Endothelial cell of umbilical vein (primary cell): Measurements from ENCODE around the gene FAM13C.

Experiments
- CTCF ChIP-seq, 2 donors: IDR thresholded peaks; 1 replicate in 1 of 2; 2 replicates in 1 of 2; pipeline ENCODE4 v1.5.1; 2011; ENCODE audit warnings: low read length in 2 of 2, mild to moderate bottlenecking in 2 of 2, moderate library complexity in 2 of 2, control low read depth in 1 of 2, inconsistent platforms in 1 of 2, low read depth in 1 of 2; ENCODE audit not compliant: insufficient read depth in 1 of 2; ENCODE audit errors: extremely low read depth in 1 of 2
- POLR2A ChIP-seq: IDR thresholded peaks from 2 replicates; pipeline ENCODE4 v1.6.1; 2012; ENCODE audit warnings: low read depth, mild to moderate bottlenecking, control low read depth, low read length

- TF ChIP-seq CTCF (IDR thresholded peaks at IDR 0.05; ENCODE audit: extremely low read depth in 1 of 2, insufficient read depth in 1 of 2, low read depth in 1 of 2, low read length in 2 of 2): no peak
- TF ChIP-seq POLR2A: no peak
These were observed 126.2 kb downstream of the FAM13C start for GRCh38 chr10:59236064-59236697.
